Measurements from ENCODE around the gene CLASP1.
"Not testable (repeated sequence)": the region's sequence is repeated elsewhere in the genome, so short reads cannot be mapped to it uniquely, and the experiment has no call there.

Gene CLASP1

GRCh38 chr2:121582272-121582671 lies 67.0 kb downstream of the CLASP1 start:
- DNase-seq (ENCODE audit: low read depth in 2 of 2): no peak

- no peak for DNase-seq (ENCODE audit: low read depth in 2 of 2)
Measured at GRCh38 chr2:121579309-121579708, 70.0 kb downstream of the CLASP1 start.

GRCh38 chr2:121577381-121577780 lies 71.9 kb downstream of the CLASP1 start:
- DNase-seq (ENCODE audit: low read depth in 2 of 2): no peak

GRCh38 chr2:121576263-121576662 lies 73.0 kb downstream of the CLASP1 start:
- DNase-seq (ENCODE audit: low read depth in 2 of 2): no peak

GRCh38 chr2:121575800-121576199 lies 73.5 kb downstream of the CLASP1 start:
- no peak for DNase-seq (ENCODE audit: low read depth in 2 of 2)

GRCh38 chr2:121570667-121571055 lies 78.6 kb downstream of the CLASP1 start:
- DNase-seq (ENCODE audit: low read depth in 2 of 2): no peak

- no peak for DNase-seq (ENCODE audit: low read depth in 2 of 2)
Measured at GRCh38 chr2:121570036-121570666, 79.1 kb downstream of the CLASP1 start.

GRCh38 chr2:121567957-121568409 lies 81.3 kb downstream of the CLASP1 start:
- no peak for DNase-seq (ENCODE audit: low read depth in 2 of 2)

- no peak for DNase-seq (ENCODE audit: low read depth in 2 of 2)
Measured at GRCh38 chr2:121567452-121567851, 81.8 kb downstream of the CLASP1 start.

GRCh38 chr2:121565389-121566250 lies 83.6 kb downstream of the CLASP1 start:
- DNase-seq (ENCODE audit: low read depth in 2 of 2): no peak

GRCh38 chr2:121564905-121565304 lies 84.4 kb downstream of the CLASP1 start:
- no peak for DNase-seq (ENCODE audit: low read depth in 2 of 2)

- not testable (repeated sequence) for DNase-seq (ENCODE audit: low read depth in 2 of 2)
Measured at GRCh38 chr2:121563754-121564153, 85.5 kb downstream of the CLASP1 start.

GRCh38 chr2:121562269-121563176 lies 86.7 kb downstream of the CLASP1 start:
- DNase-seq (ENCODE audit: low read depth in 2 of 2): no peak

GRCh38 chr2:121561617-121562268 lies 87.5 kb downstream of the CLASP1 start:
- no peak for DNase-seq (ENCODE audit: low read depth in 2 of 2)

- DNase-seq (ENCODE audit: low read depth in 2 of 2): no peak
Measured at GRCh38 chr2:121558329-121558728, 90.9 kb downstream of the CLASP1 start.

- no peak for DNase-seq (ENCODE audit: low read depth in 2 of 2)
Measured at GRCh38 chr2:121555008-121555407, 94.3 kb downstream of the CLASP1 start.

- DNase-seq (ENCODE audit: low read depth in 2 of 2): not testable (repeated sequence)
Measured at GRCh38 chr2:121552477-121553180, 96.6 kb downstream of the CLASP1 start.

- DNase-seq (ENCODE audit: low read depth in 2 of 2): no peak
Measured at GRCh38 chr2:121550669-121551068, 98.6 kb downstream of the CLASP1 start.

GRCh38 chr2:121547646-121548045 lies 101.6 kb downstream of the CLASP1 start:
- no peak for DNase-seq (ENCODE audit: low read depth in 2 of 2)

- DNase-seq (ENCODE audit: low read depth in 2 of 2): no peak
Measured at GRCh38 chr2:121545913-121546312, 103.3 kb downstream of the CLASP1 start.

- DNase-seq (ENCODE audit: low read depth in 2 of 2): no peak
Measured at GRCh38 chr2:121545257-121545656, 104.0 kb downstream of the CLASP1 start.

All from stimulated activated CD4-positive, alpha-beta T cell treated with anti-CD3 and anti-CD28 coated beads, Interleukin-1b, Interleukin-23, amount 100 ng/mL, for 1 hour (primary cell).